Neural progenitor cell (in vitro differentiated cells): ENCODE results near the gene SURF1. TPM values are rescaled to one million over a fixed set of nuclear protein-coding genes. Genes with fewer than 3 reads are reported as not detected.

Experiments
- DNase-seq: peaks from one replicate; pipeline ENCODE4 v3.0.0-alpha.2; 2016; ENCODE audit warnings: low spot score
- H2AFZ ChIP-seq: fragments of 200-600 bp; sonication (generic); replicated peaks from 2 replicates; pipeline ENCODE4 v1.6.1; 2016; ENCODE audit warnings: antibody characterized with exemption
- H3F3A ChIP-seq: fragments of 200-600 bp; sonication (generic); 2 replicates; pipeline ENCODE4 v1.6.1; 2016; ENCODE audit warnings: antibody characterized with exemption, low read depth
- H3K27ac ChIP-seq: fragments of 200-600 bp; sonication (generic); 2 replicates; pipeline ENCODE4 v1.5.1; 2016; ENCODE audit warnings: mild to moderate bottlenecking
- H3K27me3 ChIP-seq: fragments of 200-600 bp; sonication (generic); 2 replicates; pipeline ENCODE4 v1.6.1; 2016; ENCODE audit warnings: mild to moderate bottlenecking, moderate library complexity
- H3K36me3 ChIP-seq: fragments of 200-600 bp; sonication (generic); 2 replicates; pipeline ENCODE4 v1.5.1; 2016
- H3K4me1 ChIP-seq: fragments of 200-600 bp; sonication (generic); 2 replicates; pipeline ENCODE4 v1.6.1; 2016; ENCODE audit warnings: mixed run types
- H3K4me2 ChIP-seq: fragments of 200-600 bp; sonication (generic); 2 replicates; pipeline ENCODE4 v1.6.1; 2016
- H3K4me3 ChIP-seq: fragments of 200-600 bp; sonication (generic); 2 replicates; pipeline ENCODE4 v1.5.1; 2016
- H3K79me2 ChIP-seq: fragments of 200-600 bp; sonication (generic); 2 replicates; pipeline ENCODE4 v1.6.1; 2016; ENCODE audit warnings: low read depth
- H3K9ac ChIP-seq: fragments of 200-600 bp; sonication (generic); 2 replicates; pipeline ENCODE4 v1.6.1; 2016
- H3K9me3 ChIP-seq: fragments of 200-600 bp; sonication (generic); 2 replicates; pipeline ENCODE4 v1.5.1; 2016; ENCODE audit warnings: low read depth
- H4K20me1 ChIP-seq: fragments of 200-600 bp; sonication (generic); 2 replicates; pipeline ENCODE4 v1.6.1; 2016; ENCODE audit warnings: low read depth
- H3K27ac Mint-ChIP-seq: 3 replicates; pipeline ENCODE4 v1.8.0; 2021; ENCODE audit warnings: mixed read lengths
- H3K27me3 Mint-ChIP-seq: 2 replicates; pipeline ENCODE4 v1.8.0; 2022; ENCODE audit warnings: low read depth, mild to moderate bottlenecking, inconsistent platforms, moderate library complexity, mixed read lengths; ENCODE audit not compliant: insufficient read depth
- H3K36me3 Mint-ChIP-seq: 3 replicates; pipeline ENCODE4 v1.8.0; 2021; ENCODE audit warnings: mixed read lengths
- H3K4me1 Mint-ChIP-seq: 3 replicates; pipeline ENCODE4 v1.8.0; 2021; ENCODE audit warnings: mixed read lengths
- H3K4me3 Mint-ChIP-seq: 3 replicates; pipeline ENCODE4 v1.8.0; 2021; ENCODE audit warnings: mild to moderate bottlenecking, moderate library complexity, mixed read lengths
- H3K9me3 Mint-ChIP-seq: 3 replicates; pipeline ENCODE4 v1.8.0; 2020; ENCODE audit warnings: mixed read lengths
- EZH2 ChIP-seq: fragments of 200-600 bp; sonication (generic); IDR thresholded peaks from 2 replicates; pipeline ENCODE4 v1.6.1; 2017; ENCODE audit warnings: antibody characterized with exemption, mild to moderate bottlenecking, moderate library complexity
- EZH2phosphoT487 ChIP-seq: fragments of 200-600 bp; sonication (generic); IDR thresholded peaks from 2 replicates; pipeline ENCODE4 v1.6.1; 2017; ENCODE audit warnings: antibody characterized with exemption
- total RNA-seq: library from RNA; depleted of rRNA; stranded (reverse); fragments of >200 nt; gene quantifications from 2 replicates; pipeline ENCODE4 v1.2.3, GENCODE V29; 2015; ENCODE audit warnings: low replicate concordance
- TF ChIP-seq, protein P1 (sequence below): fragments of 200-600 bp; sonication (generic); IDR thresholded peaks from 2 replicates; pipeline ENCODE4 v1.5.1; 2017; ENCODE audit warnings: antibody characterized with exemption, mild to moderate bottlenecking

The SURF1 gene
- 31.0 and 36.7 TPM in 2 replicates for total RNA-seq

GRCh38 chr9:133356391-133357091 lies at the start of gene SURF1, which contains the start of gene SURF2:
Gene SURF1, minus strand, starts transcription at chr9:133356487. Its CDS starts 34 bp downstream, at chr9:133356453.
Gene SURF2, plus strand, starts transcription at chr9:133356550. Its CDS starts 43 bp downstream, at chr9:133356593.
- TF ChIP-seq EZH2: no peak
- TF ChIP-seq EZH2phosphoT487: no peak
- TF ChIP-seq, protein P1, sequence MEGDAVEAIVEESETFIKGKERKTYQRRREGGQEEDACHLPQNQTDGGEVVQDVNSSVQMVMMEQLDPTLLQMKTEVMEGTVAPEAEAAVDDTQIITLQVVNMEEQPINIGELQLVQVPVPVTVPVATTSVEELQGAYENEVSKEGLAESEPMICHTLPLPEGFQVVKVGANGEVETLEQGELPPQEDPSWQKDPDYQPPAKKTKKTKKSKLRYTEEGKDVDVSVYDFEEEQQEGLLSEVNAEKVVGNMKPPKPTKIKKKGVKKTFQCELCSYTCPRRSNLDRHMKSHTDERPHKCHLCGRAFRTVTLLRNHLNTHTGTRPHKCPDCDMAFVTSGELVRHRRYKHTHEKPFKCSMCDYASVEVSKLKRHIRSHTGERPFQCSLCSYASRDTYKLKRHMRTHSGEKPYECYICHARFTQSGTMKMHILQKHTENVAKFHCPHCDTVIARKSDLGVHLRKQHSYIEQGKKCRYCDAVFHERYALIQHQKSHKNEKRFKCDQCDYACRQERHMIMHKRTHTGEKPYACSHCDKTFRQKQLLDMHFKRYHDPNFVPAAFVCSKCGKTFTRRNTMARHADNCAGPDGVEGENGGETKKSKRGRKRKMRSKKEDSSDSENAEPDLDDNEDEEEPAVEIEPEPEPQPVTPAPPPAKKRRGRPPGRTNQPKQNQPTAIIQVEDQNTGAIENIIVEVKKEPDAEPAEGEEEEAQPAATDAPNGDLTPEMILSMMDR: no peak
- peaks cover 13% of the 10 kb centered on the region for H3K4me1 Mint-ChIP-seq
- Histone ChIP-seq H3K27me3 (no peaks in the 10 kb centered on the region), H3K79me2 (peaks cover 33% of the 10 kb centered on the region), H3F3A (peaks cover 38% of the 10 kb centered on the region), H3K9ac (peak within 1 kb of the TSS; percentile 84), H3K4me2 (peak within 1 kb of the TSS; percentile 77), H4K20me1 (peaks cover 64% of the 10 kb centered on the region), H3K9me3 (no peaks in the 10 kb centered on the region), H3K4me3 (peak within 1 kb of the TSS; percentile 88), H3K4me1 (peaks cover 11% of the 10 kb centered on the region), H2AFZ (no peak within 1 kb of the TSS), H3K36me3 (no peaks in the 10 kb centered on the region), H3K27ac (no peak within 1 kb of the TSS)
- peak within 1 kb of the TSS; percentile 93 for H3K4me3 Mint-ChIP-seq
- peak; percentile 95 for DNase-seq
- no peaks in the 10 kb centered on the region for H3K9me3 Mint-ChIP-seq
- H3K36me3 Mint-ChIP-seq: peaks cover 20% of the 10 kb centered on the region
- H3K27me3 Mint-ChIP-seq: peaks cover 3% of the 10 kb centered on the region
- H3K27ac Mint-ChIP-seq: peak within 1 kb of the TSS; percentile 46

DNA sequence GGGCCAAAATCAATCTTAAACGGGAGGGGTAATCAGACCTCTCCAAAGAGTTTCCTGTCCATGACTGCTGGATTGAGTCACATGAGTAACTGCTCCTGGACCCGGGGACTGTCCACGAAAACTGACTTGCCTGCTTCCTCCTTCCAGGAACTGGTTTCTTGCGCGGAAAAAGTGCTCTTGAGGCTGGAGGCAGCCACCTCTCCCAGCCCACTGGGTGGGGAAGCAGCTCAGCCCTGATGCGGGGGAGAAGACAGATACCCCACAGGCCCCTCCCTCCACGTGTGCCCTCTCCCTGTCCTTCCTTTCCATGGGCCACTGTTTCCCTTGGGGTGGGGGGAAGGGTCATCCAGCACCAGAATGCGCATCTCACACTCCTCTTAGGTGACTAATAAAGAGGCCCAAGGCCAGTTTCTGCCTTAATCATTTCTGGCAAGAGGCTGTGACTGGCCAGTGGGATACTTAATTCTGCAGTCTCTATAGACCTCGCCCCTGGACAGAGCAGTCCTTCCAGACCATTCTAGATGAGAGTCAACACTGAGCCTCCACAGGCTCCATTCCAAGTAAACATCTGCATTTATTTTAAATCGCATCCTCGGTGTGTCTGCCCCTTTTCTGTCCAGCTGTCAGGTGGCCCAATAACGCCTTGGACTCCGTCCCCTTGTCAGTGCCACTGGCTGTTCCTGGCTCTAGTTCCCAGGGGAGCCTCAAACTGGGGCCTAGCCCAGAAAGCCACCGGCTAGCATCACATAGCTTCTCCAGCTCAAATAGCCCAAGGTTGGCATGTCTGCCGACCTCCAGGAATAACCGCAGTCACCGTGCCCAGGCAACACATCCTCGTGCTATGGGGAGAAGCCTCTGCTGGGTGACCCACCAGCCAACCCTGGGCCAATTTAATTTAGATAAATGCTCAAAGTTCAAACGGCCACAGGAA lies 49.5 kb upstream of the SURF1 start:
- H3K4me2 ChIP-seq: no peak overlapping the region

GRCh38 chr9:133404454-133405002 lies 48.2 kb upstream of the SURF1 start:
- H3K36me3 ChIP-seq: no peaks in the 10 kb centered on the region
- H3K79me2 ChIP-seq: no peaks in the 10 kb centered on the region
- no peak overlapping the region for H3K4me2 ChIP-seq
- H3K4me3 Mint-ChIP-seq: no peak overlapping the region
- TF ChIP-seq, protein P1: no peak
- no peak for TF ChIP-seq EZH2phosphoT487
- TF ChIP-seq EZH2: no peak
- no peak overlapping the region for H3K4me3 ChIP-seq
- H3K27ac ChIP-seq: no peak overlapping the region
- no peaks in the 10 kb centered on the region for H3K9me3 ChIP-seq
- no peaks in the 10 kb centered on the region for H3K9me3 Mint-ChIP-seq
- no peaks in the 10 kb centered on the region for H3K4me1 Mint-ChIP-seq
- no peak overlapping the region for H2AFZ ChIP-seq
- H3K27me3 ChIP-seq: no peaks in the 10 kb centered on the region
- H3K4me1 ChIP-seq: no peaks in the 10 kb centered on the region
- H4K20me1 ChIP-seq: peaks cover 6% of the 10 kb centered on the region
- H3K27ac Mint-ChIP-seq: no peak overlapping the region
- H3K36me3 Mint-ChIP-seq: peaks cover 11% of the 10 kb centered on the region
- no peaks in the 10 kb centered on the region for H3K27me3 Mint-ChIP-seq
- no peak for DNase-seq
- H3K9ac ChIP-seq: no peak overlapping the region
- peaks cover 10% of the 10 kb centered on the region for H3F3A ChIP-seq

More for the DNA sequence above, 49.5 kb upstream of the SURF1 start:
- Histone ChIP-seq H3K79me2 (no peaks in the 10 kb centered on the region), H3K36me3 (no peaks in the 10 kb centered on the region), H3K9me3 (no peaks in the 10 kb centered on the region), H3K27ac (no peak overlapping the region), H3K27me3 (no peaks in the 10 kb centered on the region), H3F3A (peaks cover 10% of the 10 kb centered on the region), H3K4me3 (no peak overlapping the region), H4K20me1 (peaks cover 6% of the 10 kb centered on the region), H2AFZ (no peak overlapping the region), H3K9ac (no peak overlapping the region), H3K4me1 (no peaks in the 10 kb centered on the region)
- no peak overlapping the region for H3K27ac Mint-ChIP-seq
- H3K4me3 Mint-ChIP-seq: no peak overlapping the region
- H3K4me1 Mint-ChIP-seq: no peaks in the 10 kb centered on the region
- no peaks in the 10 kb centered on the region for H3K27me3 Mint-ChIP-seq
- peaks cover 11% of the 10 kb centered on the region for H3K36me3 Mint-ChIP-seq
- DNase-seq: no peak
- no peaks in the 10 kb centered on the region for H3K9me3 Mint-ChIP-seq
- TF ChIP-seq EZH2phosphoT487: no peak
- TF ChIP-seq, protein P1: no peak
- no peak for TF ChIP-seq EZH2
